IPS DF 4.7 (cell line): ENCODE data around the gene GREB1L.
"Not testable (repeated sequence)": the region's sequence is repeated elsewhere in the genome, so short reads cannot be mapped to it uniquely, and the experiment has no call there.

Experiments used
- DNase-seq: peaks from one replicate; pipeline ENCODE4 v3.0.0-alpha.2; 2013; ENCODE audit warnings: low spot score; ENCODE audit errors: extremely low read depth

The GREB1L gene

DNA sequence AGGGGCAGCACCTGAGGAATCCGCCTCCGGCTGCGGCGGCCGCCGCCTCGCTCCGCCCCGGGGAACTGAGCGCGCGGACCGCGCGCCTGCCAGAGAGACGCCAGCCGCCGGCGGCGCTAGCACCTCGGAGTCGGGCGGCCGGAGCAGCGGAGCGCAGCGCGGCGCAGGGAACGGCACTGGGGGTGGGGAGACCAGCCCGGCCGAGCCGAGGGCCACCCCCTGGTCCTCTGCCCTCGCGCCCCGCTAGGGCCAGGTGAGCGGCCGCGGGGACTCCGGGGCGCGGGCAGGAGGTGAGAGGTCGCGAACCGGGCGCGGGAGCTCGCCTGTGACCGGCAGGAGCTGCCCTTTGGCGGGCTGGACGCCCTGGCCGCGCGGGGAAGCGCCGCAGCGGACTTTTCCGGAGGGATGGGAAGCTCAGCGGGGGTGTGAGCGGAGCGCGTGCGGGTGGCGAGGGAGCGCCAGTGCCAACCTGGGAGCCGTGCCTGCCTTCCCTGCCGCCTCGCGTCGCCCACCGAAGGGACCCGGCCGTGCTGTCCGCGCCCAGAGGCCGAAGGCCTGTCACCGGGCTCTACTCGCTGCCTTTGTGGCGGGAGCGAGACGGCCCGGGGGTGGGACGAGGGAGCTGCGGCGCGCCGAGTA lies at the start of gene GREB1L:
GREB1L (plus strand) TSS at position 92 of the 639 bp plus-strand sequence. CDS start 141,287 bp downstream, outside the sequence.
- no peak for DNase-seq

DNA sequence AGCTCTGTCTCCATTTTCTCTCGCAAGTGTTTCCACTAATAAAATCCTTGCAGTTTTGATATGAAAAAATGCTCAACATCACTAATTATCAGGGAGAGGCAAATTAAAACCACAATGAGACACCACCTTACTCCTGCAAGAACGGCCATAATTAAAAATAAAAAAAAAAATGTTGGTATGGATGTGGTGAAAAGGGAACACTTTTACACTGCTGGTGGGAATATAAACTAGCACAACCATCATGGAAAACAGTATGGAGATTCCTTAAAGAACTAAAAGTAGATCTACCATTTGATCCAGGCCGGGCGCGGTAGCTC lies 49.8 kb upstream of the GREB1L start:
- DNase-seq: no peak

DNA sequence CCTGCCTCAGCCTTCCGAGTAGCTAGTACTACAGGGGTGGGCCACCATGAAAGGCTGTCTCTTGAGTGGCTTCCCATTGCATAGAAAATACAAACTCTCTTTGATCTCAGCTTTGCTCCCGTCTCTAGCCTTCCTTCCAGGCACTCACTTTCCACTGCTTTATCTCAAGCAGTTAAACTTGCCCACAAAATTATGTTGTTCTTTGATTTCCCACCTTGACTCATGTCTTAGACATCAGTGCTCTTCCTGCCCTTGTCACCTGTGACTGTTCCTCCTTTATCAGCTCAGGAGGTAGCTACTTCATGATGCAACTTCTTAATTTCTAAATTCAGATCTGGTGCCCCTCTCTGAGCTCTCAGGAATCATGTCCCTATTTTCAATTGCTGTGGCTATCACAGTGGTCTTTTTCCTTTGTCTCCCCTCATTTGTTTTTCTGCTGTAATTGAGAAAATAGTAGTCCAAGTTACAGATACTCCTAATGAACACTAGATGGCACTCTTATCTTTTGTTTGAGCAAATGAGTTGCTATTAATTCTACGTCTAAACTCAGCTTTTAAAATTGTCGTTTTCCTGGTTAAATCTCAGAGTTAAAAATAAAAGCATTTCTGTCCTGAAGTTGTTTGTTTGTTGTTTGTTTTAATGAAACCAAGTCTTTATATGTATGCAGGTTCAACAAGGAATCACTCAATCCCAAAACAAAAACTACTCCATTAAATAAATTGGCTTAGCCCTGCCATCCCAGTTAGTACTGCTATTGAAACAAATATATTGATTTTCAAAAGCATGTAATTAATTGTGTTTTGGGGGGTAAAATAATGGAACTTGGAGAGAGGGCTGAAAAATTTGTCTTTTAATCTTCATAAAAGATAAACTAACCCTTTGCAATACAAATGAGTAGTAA lies 46.9 kb upstream of the GREB1L start:
- DNase-seq: peak; percentile 9

DNA sequence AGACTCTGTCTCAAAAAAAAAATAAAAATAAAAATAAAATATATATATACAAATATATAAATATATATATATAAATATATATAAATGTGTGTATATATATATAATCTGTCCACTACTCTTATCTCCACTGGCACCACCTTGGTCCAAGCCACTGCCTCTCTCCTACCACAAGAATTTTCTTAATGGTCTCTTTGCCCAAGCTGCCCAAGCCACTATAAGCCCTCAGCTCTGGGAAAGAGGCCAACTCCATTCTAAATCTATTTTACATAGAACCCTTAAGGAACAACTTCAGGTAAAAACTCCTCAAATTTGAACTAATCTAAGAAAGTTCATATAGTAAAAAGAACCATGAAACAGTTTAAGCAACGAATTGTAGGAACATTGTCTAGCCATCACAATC lies 45.6 kb upstream of the GREB1L start:
- no peak for DNase-seq

DNA sequence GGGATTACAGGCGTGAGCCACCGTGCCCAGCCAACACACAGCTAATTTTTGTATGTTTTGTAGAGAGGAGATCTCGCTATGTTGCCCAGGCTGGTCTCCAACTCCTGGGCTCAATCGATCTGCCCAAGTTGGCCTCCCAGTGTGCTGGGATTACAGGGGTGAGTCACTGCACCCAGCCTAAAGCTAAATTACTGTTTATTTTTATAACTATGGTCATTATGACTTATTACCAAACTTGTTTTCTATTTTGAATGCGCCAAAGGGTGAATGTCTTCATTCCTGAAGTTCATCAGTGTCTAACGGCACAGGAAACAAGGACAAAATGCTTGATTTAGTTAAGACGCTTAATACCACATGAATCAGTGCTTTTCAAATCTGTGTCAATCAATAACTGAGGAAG lies 38.9 kb upstream of the GREB1L start:
- no peak for DNase-seq

DNA sequence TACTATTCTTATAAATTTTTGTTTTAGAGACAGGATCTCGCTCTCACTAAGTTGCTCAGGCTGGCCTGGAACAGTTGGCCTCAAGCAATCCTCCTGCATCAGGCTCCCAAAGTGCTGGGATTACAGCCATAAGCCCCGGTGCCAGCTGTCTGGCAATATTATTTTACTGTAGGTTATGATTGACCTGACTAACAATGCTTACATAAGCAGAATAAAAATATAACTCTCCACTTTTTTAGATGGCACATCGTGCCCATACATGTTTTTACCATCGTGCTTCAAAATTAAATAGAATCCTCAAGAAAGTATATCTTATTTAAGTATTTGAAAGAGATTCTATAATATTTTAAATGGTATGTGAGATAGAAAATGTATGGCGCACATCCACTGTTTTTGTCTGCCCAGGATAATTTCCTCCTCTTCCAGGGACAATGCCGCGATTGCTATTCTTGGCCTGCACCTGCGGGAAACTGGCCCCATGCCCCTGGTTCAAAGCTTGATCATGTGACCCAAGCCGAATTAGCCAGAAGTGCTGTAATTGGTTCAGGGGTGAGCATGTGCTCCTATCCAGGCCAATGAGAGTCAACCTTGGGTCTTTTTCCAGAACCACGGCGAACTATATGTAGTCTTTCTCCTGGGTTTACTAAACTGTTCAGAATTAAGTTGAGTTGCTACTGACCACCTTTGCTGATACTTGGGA lies 38.3 kb upstream of the GREB1L start:
- DNase-seq: no peak

DNA sequence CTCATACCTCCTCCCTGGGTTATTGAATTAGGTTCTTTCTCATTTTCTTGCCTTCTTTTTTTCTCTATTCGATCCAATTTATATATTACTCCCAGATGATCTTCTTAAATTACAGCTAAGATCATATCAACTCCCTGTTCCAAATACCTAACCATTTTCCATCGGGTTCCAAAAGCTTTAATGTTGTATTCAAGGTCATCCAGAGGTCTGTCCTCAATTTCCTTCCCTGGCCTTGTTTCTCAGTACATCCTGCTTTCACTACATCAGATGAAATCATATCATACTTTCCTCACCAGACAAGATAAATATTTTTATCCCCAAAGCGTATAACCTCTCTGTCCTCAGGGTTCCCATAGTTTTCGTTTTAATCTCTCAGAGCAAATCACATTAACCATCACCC lies 36.3 kb upstream of the GREB1L start:
- no peak for DNase-seq

DNA sequence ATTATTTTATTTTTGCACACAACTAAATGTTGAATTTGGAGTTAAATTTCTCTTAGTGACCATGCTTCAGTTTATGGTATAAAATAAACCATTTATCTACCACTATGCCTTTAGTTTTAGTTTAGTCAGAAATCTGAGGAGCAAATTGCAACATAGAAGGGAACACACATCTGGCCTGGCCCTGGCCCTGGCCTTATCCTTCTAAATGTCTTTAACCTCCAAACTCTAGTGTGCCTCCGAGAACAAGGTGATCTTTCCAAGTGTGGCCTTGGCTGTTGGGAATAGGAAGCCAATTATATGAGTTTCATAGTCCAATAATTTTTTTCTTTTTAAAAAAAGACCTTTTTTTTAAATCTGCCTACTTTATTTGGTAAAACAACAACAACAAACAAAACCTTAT lies 31.8 kb upstream of the GREB1L start:
- DNase-seq: no peak

DNA sequence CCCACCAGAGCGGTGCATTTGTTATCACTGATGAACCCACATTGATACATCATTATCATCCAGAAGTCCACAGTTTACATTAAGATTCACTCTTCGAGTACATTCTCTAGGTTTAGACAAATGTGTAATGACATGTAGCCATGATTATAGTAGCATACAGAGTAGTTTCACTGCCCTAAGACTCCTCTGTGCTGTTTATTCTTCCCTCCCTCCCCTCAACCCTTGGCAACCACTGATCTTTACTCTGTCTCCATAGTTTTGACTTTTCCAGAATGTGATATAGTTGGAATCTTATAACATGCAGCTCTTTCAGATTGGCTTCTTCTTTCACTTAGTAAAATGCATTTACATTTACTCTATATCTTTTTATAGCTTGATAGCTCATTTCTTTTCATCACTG lies 31.2 kb upstream of the GREB1L start:
- DNase-seq: no peak

DNA sequence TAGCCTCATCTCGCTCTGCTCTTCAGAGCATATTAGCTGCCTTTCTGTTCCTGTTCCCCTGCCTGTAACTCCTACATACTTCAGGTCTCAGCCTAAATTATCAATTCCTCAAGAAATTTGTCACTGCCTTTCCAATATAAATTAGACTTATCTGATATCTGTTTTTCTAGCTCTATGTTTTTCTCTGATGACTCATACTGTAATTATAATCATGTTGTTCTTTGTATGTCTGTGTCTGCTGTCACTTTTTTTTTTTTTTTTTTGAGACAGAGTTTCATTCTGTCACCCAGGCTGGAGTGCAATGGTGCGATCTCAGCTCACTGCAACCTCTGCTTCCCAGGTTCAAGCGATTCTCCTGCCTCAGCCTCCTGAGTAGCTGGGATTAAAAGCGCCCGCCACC lies 27.6 kb upstream of the GREB1L start:
- DNase-seq: not testable (repeated sequence)

DNA sequence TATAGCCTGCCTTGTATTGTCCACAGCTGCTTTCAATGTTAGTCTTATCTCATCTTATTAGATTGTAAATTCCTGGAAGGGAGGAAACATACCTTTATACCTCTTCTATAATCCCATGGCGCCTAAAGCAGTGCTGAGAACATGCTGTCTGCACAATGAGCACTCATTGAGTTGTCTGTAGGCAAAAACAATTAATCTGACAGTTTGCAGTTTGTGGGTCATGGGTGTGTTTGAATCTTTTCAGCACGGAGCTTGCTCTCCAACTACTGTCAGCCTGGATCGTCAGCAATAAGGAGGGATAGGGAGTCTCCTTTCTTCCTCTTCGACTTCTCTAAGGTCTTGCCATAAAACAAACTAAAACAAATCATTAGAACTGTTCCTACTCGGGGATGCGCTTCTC lies 26.5 kb upstream of the GREB1L start:
- no peak for DNase-seq

DNA sequence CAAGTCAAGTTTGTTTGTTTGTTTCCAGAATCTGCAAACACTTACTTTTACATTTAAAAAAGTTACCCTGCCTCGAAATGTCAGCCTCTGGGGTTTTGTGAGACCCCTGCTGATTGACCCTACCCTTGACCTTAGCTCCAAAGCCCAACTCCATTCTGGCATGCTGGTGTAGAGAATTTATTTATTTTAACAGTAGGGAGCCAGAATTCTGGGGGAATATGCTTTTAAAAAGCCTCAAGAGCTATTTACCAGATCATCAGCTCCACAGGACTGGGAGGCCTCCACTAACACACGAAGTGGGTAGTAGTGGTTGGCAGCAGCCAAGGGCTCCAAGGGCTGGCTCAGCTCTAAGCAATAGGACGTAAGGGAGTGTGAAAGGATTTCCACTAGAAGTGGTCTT lies 23.2 kb upstream of the GREB1L start:
- DNase-seq: no peak

DNA sequence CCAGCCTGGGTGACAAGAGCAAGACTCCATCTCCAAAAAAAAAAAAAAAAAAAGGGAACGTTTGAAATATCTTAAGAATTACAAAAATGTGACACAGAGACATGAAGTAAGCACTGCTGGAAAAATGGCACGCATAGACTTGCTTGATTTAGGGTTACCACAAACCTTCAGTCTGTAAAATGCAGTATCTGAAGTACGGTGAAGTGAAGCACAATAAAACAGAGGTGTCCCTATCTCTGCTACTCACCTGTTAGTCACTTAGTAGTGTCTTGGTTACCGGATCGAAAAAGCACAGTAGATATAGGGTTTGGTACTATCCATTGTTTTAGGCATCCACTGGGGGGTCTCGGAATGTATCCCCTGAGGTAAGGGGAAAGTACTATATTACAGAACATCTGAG lies 11.6 kb upstream of the GREB1L start:
- DNase-seq: no peak

DNA sequence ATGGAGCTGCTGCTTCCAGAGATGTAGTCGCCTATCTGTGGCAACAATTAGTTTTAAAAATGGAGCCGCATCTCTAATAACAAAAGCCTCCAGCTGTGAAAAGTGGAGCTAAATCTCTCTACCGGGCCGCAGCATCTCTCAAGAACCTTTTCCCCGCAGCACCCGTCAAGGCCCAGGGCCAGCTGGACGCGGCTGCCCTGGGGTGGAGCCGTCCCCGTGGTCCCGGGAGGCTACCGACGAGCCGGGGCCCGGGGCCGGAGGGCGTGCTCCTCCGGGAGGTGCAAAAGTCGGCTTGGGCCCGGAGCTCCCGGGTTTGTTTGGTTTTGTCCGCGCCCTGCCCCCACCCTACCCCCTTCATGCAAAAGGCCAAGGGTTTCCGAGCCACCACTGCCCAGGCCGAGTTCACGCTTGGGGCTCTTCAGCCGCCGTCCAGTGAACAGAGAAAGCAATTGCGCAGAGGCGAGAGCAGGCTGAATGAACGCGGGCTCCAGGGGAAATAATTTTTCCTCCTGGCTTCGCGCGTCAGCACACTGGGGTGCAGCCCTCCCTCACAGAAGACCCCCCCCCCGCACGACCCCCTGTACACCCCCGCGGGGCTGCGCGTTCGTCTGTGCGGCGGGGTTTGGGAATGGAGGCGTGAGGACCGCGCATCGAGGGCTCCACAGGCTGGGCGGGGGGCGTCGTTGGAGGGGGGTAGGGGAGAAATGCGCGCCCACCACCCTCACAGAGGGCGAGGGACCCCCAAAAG lies 557 bp upstream of the GREB1L start:
- no peak for DNase-seq

DNA sequence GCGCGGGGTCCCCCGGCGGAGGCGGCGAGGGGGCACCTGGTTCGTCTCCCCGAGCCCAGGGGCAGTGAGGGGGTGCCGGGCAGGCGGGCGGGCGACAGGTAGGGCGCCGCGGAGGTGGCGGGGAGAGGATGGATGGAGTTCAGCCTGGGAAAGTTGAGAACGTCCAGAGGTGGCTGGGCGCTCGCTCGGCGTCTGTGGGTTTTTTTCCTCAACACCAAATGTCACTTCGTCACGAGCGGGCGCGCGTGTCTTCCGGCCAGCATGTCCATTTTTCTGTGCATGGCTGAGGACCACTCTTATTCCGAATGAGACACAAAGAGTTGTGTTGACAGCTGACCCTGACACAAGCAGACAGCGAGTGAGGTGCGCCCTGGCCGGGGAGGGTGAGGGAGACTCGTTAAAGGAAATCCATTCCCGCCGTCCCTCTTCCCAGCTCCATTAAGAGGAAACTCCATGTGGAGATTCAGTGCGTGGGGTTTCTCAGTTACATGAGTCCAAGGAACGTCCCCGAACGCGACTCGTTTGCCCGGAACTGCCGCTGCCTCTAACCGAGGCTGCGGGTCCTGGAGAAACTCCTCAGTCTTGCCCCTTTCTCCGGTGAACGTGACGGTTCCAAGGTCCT lies 859 bp downstream of the GREB1L start:
- DNase-seq: no peak

DNA sequence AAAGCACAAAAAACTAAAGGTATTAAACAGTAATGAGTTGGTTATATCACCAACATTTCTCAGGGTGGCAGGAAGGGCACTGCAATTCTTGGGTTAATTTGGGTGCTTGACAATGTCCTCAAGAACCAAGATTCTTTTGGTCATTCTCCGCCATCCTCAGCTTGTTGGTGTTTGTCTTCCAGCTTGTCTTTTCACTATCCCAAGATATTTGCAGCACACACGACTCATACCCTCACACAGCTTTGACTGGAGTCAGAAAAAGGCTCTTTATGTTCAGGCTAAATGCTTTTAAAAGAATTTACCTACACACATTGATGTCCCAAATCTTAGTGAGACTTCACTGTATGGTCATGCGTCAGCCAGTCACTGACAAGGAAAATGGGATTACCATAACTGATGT lies 12.5 kb downstream of the GREB1L start:
- no peak for DNase-seq

DNA sequence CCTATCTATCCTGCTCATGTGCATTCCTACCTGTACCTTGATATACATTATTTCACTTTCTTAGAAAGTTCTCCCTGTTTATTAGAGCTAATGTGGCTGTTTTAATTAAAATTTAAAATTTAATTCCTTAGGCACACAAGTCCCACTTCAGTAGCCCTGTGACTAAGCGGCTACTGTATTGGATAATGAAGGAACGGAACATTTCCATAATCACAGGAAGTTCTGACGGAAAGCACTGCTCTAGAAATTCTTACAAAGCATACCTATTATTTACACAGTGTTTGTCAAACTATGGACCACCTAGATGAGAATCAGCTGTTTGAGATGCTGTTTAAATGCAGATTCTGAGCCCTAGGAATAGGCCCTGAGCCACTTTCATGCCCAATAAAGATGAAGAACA lies 13.2 kb downstream of the GREB1L start:
- no peak for DNase-seq

DNA sequence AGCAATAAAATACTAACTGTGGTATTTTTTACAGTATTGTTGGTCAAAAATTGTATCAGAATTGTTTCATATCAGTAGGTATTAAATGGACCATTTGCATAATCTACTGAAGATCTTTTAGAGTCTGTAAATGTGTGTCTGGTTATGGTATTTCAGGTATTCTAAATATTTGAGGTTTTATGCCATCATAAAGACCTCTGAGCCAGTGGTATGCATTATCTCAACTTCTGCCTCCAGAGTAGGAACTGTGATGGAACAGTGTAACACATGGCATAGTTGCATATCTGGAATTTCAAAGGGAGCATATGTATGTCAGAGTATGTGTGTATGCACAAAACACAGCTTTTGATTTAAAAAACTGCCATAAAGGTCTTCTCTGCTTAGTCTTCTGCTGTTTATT lies 15.4 kb downstream of the GREB1L start:
- DNase-seq: no peak

DNA sequence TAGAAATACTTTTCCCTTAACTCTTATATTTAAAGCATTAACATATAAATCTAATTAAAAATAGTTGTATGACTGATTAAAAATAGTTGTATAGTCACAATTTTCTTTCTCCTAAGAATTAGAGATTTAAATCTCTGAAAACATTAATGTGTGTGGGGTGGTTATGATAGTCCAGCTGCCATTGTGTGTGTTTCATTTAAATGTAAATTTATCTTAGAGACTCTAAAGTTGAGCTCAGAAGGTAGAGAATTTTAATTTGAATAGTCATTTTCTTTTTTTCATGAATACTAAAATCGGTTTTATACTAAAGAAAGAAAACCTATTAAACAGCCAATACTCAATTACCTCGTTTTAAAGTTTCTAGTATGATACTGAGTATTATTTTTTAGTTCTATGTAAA lies 18.6 kb downstream of the GREB1L start:
- no peak for DNase-seq

DNA sequence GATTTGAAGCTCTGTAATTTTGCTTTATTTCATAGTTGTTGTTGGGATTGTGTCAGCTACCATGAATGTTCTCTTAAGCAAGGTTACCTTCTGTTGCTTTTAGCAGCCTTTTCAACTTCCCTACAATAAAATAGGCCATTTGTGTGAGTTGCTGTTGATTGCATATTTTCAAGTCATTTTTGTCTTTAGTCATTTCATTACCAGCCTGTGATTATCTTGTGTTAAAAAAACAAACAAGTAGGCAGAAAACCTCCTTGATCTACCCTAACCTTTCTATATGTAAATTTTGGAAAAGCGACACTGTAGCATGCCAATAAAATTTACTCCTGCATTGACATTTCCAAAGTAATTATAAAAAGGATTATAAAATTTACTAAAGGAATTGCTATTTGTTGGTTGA lies 19.3 kb downstream of the GREB1L start:
- DNase-seq: no peak

DNA sequence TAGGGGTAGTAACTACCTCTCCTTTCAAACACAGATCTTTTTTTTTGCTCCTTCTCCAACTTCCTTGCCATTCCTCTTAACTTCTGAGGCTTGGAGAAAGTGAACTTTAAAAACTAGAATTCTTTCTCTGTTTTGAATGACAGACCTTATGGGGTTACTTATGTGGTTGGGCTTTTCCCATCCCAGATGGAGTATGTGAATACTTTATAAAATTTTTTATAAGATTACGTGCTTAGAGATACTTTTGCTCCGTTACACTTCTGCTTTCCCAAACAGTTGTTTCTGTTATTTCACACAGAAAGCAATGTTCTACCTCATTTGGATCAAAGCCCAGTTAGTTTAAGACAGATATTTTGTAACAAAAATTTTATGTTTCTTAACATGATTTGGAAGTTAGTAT lies 20.2 kb downstream of the GREB1L start:
- no peak for DNase-seq
